Measurements from ENCODE around the gene INF2.

Gene INF2

GRCh38 chr14:104732355-104732804 lies 43.0 kb downstream of the INF2 start:
- no peak for DNase-seq (ENCODE audit: low read depth)
- no peak overlapping the region for H3K4me3 ChIP-seq (ENCODE audit: control insufficient read depth, low read depth, low read length)
- no peak for TF ChIP-seq CTCF (conservative IDR thresholded peaks at IDR 0.05; ENCODE audit: control insufficient read depth, insufficient read depth, low read depth, low read length)

- DNase-seq (ENCODE audit: low read depth) = no peak
- H3K4me3 ChIP-seq (ENCODE audit: control insufficient read depth, low read depth, low read length) = no peak overlapping the region
- no peak for TF ChIP-seq CTCF (conservative IDR thresholded peaks at IDR 0.05; ENCODE audit: control insufficient read depth, insufficient read depth, low read depth, low read length)
These were observed 43.7 kb downstream of the INF2 start for GRCh38 chr14:104732931-104733681.

- no peak for DNase-seq (ENCODE audit: low read depth)
- H3K4me3 ChIP-seq (ENCODE audit: control insufficient read depth, low read depth, low read length) = no peak overlapping the region
- TF ChIP-seq CTCF (conservative IDR thresholded peaks at IDR 0.05; ENCODE audit: control insufficient read depth, insufficient read depth, low read depth, low read length) = no peak
These were observed 44.7 kb downstream of the INF2 start for GRCh38 chr14:104734051-104734587.

GRCh38 chr14:104734601-104734990 lies 45.2 kb downstream of the INF2 start:
- H3K4me3 ChIP-seq (ENCODE audit: control insufficient read depth, low read depth, low read length) = no peak overlapping the region
- no peak for TF ChIP-seq CTCF (conservative IDR thresholded peaks at IDR 0.05; ENCODE audit: control insufficient read depth, insufficient read depth, low read depth, low read length)
- no peak for DNase-seq (ENCODE audit: low read depth)

GRCh38 chr14:104734991-104735779 lies 45.8 kb downstream of the INF2 start:
- no peak for DNase-seq (ENCODE audit: low read depth)
- TF ChIP-seq CTCF (conservative IDR thresholded peaks at IDR 0.05; ENCODE audit: control insufficient read depth, insufficient read depth, low read depth, low read length) = no peak
- H3K4me3 ChIP-seq (ENCODE audit: control insufficient read depth, low read depth, low read length) = no peak overlapping the region

GRCh38 chr14:104735830-104736642 lies 46.6 kb downstream of the INF2 start:
- no peak for TF ChIP-seq CTCF (conservative IDR thresholded peaks at IDR 0.05; ENCODE audit: control insufficient read depth, insufficient read depth, low read depth, low read length)

More at GRCh38 chr14:104735830-104736642, 46.6 kb downstream of the INF2 start:
- no peak for DNase-seq (ENCODE audit: low read depth)
- H3K4me3 ChIP-seq (ENCODE audit: control insufficient read depth, low read depth, low read length) = no peak overlapping the region

Measured in fibroblast of mammary gland (primary cell).